Left ventricle myocardium inferior (tissue), 1 donor: ENCODE results near the gene NEMP1. TPM values are rescaled to one million over a fixed set of nuclear protein-coding genes. Genes with fewer than 3 reads are reported as not detected.

Source experiments
- DNase-seq: peaks from one replicate; pipeline ENCODE4 v3.0.0-alpha.2; 2020
- H3K27ac ChIP-seq: fragments of 200-600 bp; replicated peaks from 2 replicates; pipeline ENCODE4 v1.8.0; 2021
- H3K27me3 ChIP-seq: fragments of 200-600 bp; 2 replicates; pipeline ENCODE4 v1.8.0; 2021; ENCODE audit warnings: low read depth
- H3K36me3 ChIP-seq: fragments of 200-600 bp; 2 replicates; pipeline ENCODE4 v1.8.0; 2021
- H3K4me1 ChIP-seq: fragments of 200-600 bp; 2 replicates; pipeline ENCODE4 v1.8.0; 2021
- H3K4me3 ChIP-seq: fragments of 200-600 bp; 2 replicates; pipeline ENCODE4 v1.8.0; 2021; ENCODE audit warnings: mild to moderate bottlenecking, moderate library complexity
- H3K9me3 ChIP-seq: fragments of 200-600 bp; replicated peaks from 2 replicates; pipeline ENCODE4 v1.8.0; 2021
- CTCF ChIP-seq: fragments of 200-600 bp; IDR thresholded peaks from 2 replicates; pipeline ENCODE4 v1.8.0; 2021; ENCODE audit warnings: antibody characterized with exemption, mild to moderate bottlenecking, borderline replicate concordance
- intact Hi-C: fragments of 100-400 bp; cut with micrococcal nuclease; formaldehyde crosslinking; loops from one replicate; pipeline ENCODE4 v1.11.0; 2022
- total RNA-seq: library from RNA; stranded (reverse); fragmentation: NEBNext Ultra II Directional; extraction: Animal tissue kit (Norgen Biotek cat#: 25700); gene quantifications from one replicate; pipeline ENCODE4 v1.2.1, GENCODE V29; 2021
- donor health status: DM: no; HTN: yes; CAD: no; lungs with severe emphysema.

NEMP1 gene
- total RNA-seq, 1 donor from 2014 or later, result 3.3 TPM

DNA sequence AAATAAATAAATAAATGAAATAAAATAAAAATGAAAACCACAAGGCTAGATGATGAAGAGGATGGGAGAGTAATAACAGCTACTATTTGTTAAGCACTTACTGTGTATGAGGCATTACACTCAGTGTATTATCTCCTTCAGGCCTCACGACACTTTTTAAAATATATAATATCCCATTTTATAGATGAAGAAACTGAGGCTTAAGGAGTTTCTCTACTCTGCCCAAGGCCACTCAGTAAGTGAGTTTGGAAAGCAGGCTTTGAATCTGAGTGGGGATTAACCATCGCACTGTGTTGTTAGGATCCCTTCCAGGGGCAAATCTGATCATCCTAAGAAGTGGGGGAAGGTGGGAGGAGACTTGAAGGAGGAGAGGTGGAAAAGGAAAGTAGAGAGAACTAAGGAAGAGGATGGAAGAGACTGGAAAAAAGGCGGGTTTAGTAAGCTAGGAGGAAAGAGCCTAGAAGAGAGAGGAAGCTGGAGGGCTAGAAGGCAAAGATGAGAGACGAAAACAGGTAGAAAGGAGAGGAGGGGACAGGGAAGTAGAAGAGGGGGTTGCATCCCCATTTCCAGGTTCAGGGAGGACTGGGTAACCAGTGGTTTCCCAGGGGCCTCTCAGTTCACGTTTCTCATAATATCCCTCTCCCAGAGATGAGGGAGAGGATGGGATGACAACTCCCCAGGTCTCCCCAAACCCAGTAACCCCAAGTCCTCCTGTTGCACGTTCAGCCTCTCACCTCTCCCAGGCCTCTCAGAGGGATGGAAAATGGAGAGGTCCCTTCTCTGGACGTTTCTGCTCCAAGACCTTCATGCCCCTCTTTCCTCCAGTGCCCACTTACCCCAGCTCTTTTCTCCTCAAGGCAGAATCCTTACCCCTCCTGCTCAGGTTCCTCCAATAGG, 30.9 kb upstream of the NEMP1 start:
- no peaks in the 10 kb centered on the region for H3K27me3 ChIP-seq
- peaks cover 60% of the 10 kb centered on the region for H3K4me1 ChIP-seq
- DNase-seq, result no peak
- intact Hi-C loops, result loop anchor here (5.0 kb wide), 1 partner anchor 102 kb away; the partner anchor contains the start of gene ZBTB39
- H3K9me3 ChIP-seq, result no peaks in the 10 kb centered on the region
- H3K4me3 ChIP-seq, result peak overlapping the region; percentile 79
- H3K27ac ChIP-seq, result peak overlapping the region; percentile 98
- TF ChIP-seq CTCF, result no peak
- H3K36me3 ChIP-seq, result peaks cover 29% of the 10 kb centered on the region

GRCh38 chr12:57107456-57108155, 29.0 kb upstream of the NEMP1 start:
- intact Hi-C loops, result no loop called here
- Histone ChIP-seq H3K4me1 (peaks cover 57% of the 10 kb centered on the region), H3K27me3 (no peaks in the 10 kb centered on the region), H3K9me3 (no peaks in the 10 kb centered on the region), H3K36me3 (peaks cover 44% of the 10 kb centered on the region), H3K27ac (no peak overlapping the region), H3K4me3 (no peak overlapping the region)
- DNase-seq, result no peak
- TF ChIP-seq CTCF, result no peak

GRCh38 chr12:57106021-57106708, 27.6 kb upstream of the NEMP1 start:
- Histone ChIP-seq H3K4me3 (no peak overlapping the region), H3K27ac (no peak overlapping the region), H3K27me3 (no peaks in the 10 kb centered on the region), H3K9me3 (no peaks in the 10 kb centered on the region), H3K4me1 (peaks cover 47% of the 10 kb centered on the region), H3K36me3 (peaks cover 50% of the 10 kb centered on the region)
- intact Hi-C loops, result no loop called here
- DNase-seq, result no peak
- no peak for TF ChIP-seq CTCF

DNA sequence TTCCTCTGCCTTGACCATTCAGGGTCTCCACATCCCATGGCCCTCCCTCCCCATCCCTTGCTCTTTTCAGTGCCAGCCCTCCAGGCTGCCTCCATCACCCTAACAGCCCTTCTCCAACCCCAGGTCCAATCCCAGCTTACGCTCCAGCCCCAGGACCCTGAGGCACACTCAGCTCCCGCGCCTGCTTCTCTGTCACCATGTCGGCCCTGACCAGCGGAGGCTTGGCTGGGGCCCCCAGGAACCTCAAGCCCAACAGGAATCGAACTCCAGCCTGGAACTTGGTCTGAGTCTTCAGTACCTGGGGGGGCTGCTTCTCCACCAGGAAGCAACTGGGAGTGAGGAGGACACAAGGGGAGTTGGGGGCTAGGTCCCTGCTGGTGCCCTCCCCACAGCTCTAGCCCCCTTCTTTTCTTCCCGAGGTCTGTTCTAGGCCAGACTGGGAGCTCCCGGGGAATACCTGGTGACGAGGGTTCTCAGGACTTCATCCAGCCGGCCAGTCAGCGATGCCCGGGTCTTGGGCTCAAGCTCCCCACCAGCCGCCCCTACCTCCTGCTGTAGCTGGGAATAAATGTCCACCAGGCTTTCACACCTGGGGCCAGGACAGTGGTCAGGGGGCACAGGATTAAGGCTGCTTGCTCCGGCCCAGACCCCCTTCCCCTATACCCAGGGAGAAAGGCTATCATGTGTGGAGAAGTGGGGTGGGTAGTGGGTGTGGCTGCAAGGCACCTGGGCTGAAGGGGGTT, 26.6 kb upstream of the NEMP1 start:
- Histone ChIP-seq H3K27ac (no peak overlapping the region), H3K4me1 (peaks cover 38% of the 10 kb centered on the region)

More for the DNA sequence above, 26.6 kb upstream of the NEMP1 start:
- no peak for DNase-seq
- H3K36me3 ChIP-seq, result peaks cover 51% of the 10 kb centered on the region
- no peaks in the 10 kb centered on the region for H3K27me3 ChIP-seq
- H3K9me3 ChIP-seq, result no peaks in the 10 kb centered on the region
- TF ChIP-seq CTCF, result no peak
- H3K4me3 ChIP-seq, result no peak overlapping the region
- intact Hi-C loops, result no loop called here
